GM18868 (cell line): ENCODE data around the gene ZDHHC11B.
"Not testable (repeated sequence)": the region's sequence is repeated elsewhere in the genome, so short reads cannot be mapped to it uniquely, and the experiment has no call there.

Source experiments
- ATAC-seq: cut with Tn5 transposase; IDR thresholded peaks from one replicate; pipeline ENCODE4 v1.9.1; 2021; ENCODE audit warnings: mild to moderate bottlenecking, moderate library complexity; ENCODE audit not compliant: unreplicated experiment

ZDHHC11B gene

GRCh38 chr5:727087-727486 is 57.4 kb downstream of the ZDHHC11B start:
- ATAC-seq: not testable (repeated sequence)

GRCh38 chr5:723865-724264 is 60.7 kb downstream of the ZDHHC11B start:
- ATAC-seq: not testable (repeated sequence)

GRCh38 chr5:723309-723708 is 61.2 kb downstream of the ZDHHC11B start:
- ATAC-seq: not testable (repeated sequence)

- ATAC-seq: not testable (repeated sequence)
Observed at GRCh38 chr5:719379-719778, 65.2 kb downstream of the ZDHHC11B start.

GRCh38 chr5:717143-717542 is 67.4 kb downstream of the ZDHHC11B start:
- no peak for ATAC-seq

- not testable (repeated sequence) for ATAC-seq
Observed at GRCh38 chr5:716740-717139, 67.8 kb downstream of the ZDHHC11B start.

- not testable (repeated sequence) for ATAC-seq
Observed at GRCh38 chr5:715636-716035, 68.9 kb downstream of the ZDHHC11B start.

- not testable (repeated sequence) for ATAC-seq
Observed at GRCh38 chr5:714215-715118, 70.1 kb downstream of the ZDHHC11B start.

- ATAC-seq: not testable (repeated sequence)
Observed at GRCh38 chr5:713686-714085, 70.8 kb downstream of the ZDHHC11B start.

- ATAC-seq: not testable (repeated sequence)
Observed at GRCh38 chr5:708848-709517, 75.5 kb downstream of the ZDHHC11B start.

- ATAC-seq: not testable (repeated sequence)
Observed at GRCh38 chr5:708374-708773, 76.2 kb downstream of the ZDHHC11B start.

GRCh38 chr5:706127-706526 is 78.4 kb downstream of the ZDHHC11B start:
- not testable (repeated sequence) for ATAC-seq

GRCh38 chr5:696753-697702 is 87.5 kb downstream of the ZDHHC11B start:
- ATAC-seq: not testable (repeated sequence)

GRCh38 chr5:696191-696590 is 88.3 kb downstream of the ZDHHC11B start:
- not testable (repeated sequence) for ATAC-seq

- ATAC-seq: not testable (repeated sequence)
Observed at GRCh38 chr5:695475-695874, 89.1 kb downstream of the ZDHHC11B start.

- not testable (repeated sequence) for ATAC-seq
Observed at GRCh38 chr5:694042-694431, 90.5 kb downstream of the ZDHHC11B start.

- ATAC-seq: peak; percentile 75
Observed at GRCh38 chr5:693271-694041, 91.1 kb downstream of the ZDHHC11B start, which contains the start of gene TPPP. Gene TPPP, minus strand, starts transcription at chr5:693352. Its CDS starts 15,292 bp downstream, at chr5:678060.

GRCh38 chr5:692529-693041 is 91.9 kb downstream of the ZDHHC11B start:
- ATAC-seq: not testable (repeated sequence)

- no peak for ATAC-seq
Observed at GRCh38 chr5:691817-692528, 92.6 kb downstream of the ZDHHC11B start.
